K562 (cell line): ENCODE results near the gene VDAC2. TPM values are rescaled to one million over a fixed set of nuclear protein-coding genes. Genes with fewer than 3 reads are reported as not detected.

ENCODE experiments used
- ATAC-seq: fragments of 200-7000 bp; cut with Tn5 transposase; 3 replicates; pipeline ENCODE4 v1.9.1; 2020; ENCODE audit warnings: moderate library complexity
- BruUV-seq: library from RNA; stranded (reverse); fragments of 400-500 nt; replicated peaks from 2 replicates; lab custom pipeline; 2021; lab: Mats Ljungman, UMichigan
- CTCF ChIA-PET: fragments of 300-600 bp; formaldehyde crosslinking; extraction: SDS; loops from one replicate; lab custom pipeline; 2021; ENCODE audit warnings: low intra/inter-chr PET ratio; lab: Yijun Ruan, JAX
- POLR2A ChIA-PET: fragments of 300-600, 350-650 bp; sonication (Branson Sonifier 250); formaldehyde crosslinking; extraction: SDS; loops from one replicate; lab custom pipeline; 2021; ENCODE audit warnings: antibody characterized with exemption, inconsistent platforms; lab: Yijun Ruan, JAX
- DNase-seq, 4 experiments: peaks; one replicate each; pipeline versions ENCODE4 v3.0.0 to v3.0.0-alpha.2; 2011 to 2018; ENCODE audit warnings: low spot score in 3 of 4, mixed read lengths in 3 of 4; ENCODE audit errors: extremely low read depth in 1 of 4
- FAIRE-seq: peaks from 2 replicates; lab custom pipeline; 2011; peaks lifted over from hg19 to GRCh38; lab: Jason Lieb, UNC
- H2AFZ ChIP-seq: 2 replicates; pipeline ENCODE4 v1.6.0; 2011; ENCODE audit warnings: low read depth, low read length, control low read depth, inconsistent platforms
- H3K27ac ChIP-seq: fragments of 200-600 bp; 3 replicates; pipeline ENCODE4 v1.8.0; 2011; ENCODE audit warnings: low read depth, mild to moderate bottlenecking, control low read depth, inconsistent platforms, low read length, moderate library complexity, mixed read lengths; ENCODE audit errors: extremely low read depth
- H3K27me3 ChIP-seq, 2 experiments: fragments of 300-600 bp in 1 of 2; 2 replicates in 1 of 2; 3 replicates in 1 of 2; pipeline versions ENCODE4 v1.6.0 to v1.8.0; 2011; ENCODE audit warnings: inconsistent platforms in 2 of 2, low read length in 2 of 2, mild to moderate bottlenecking in 1 of 2, mixed read lengths in 1 of 2, moderate library complexity in 1 of 2; ENCODE audit not compliant: control insufficient read depth in 2 of 2, insufficient read depth in 2 of 2
- H3K36me3 ChIP-seq: fragments of 300-600 bp; 3 replicates; pipeline ENCODE4 v1.8.0; 2011; ENCODE audit warnings: mild to moderate bottlenecking, low read length, inconsistent platforms; ENCODE audit not compliant: control insufficient read depth, insufficient read depth
- H3K4me1 ChIP-seq, 2 experiments: fragments of 200-600 bp in 1 of 2; replicated peaks in 1 of 2; 2 replicates in 1 of 2; 3 replicates in 1 of 2; pipeline versions ENCODE4 v1.5.1 to v1.8.0; 2011; ENCODE audit warnings: inconsistent platforms in 2 of 2, low read length in 2 of 2, mild to moderate bottlenecking in 1 of 2, mixed read lengths in 1 of 2, moderate library complexity in 1 of 2; ENCODE audit not compliant: control insufficient read depth in 2 of 2, insufficient read depth in 2 of 2
- H3K4me2 ChIP-seq: 2 replicates; pipeline ENCODE4 v1.6.1; 2011; ENCODE audit warnings: low read length, control low read depth, inconsistent platforms, mixed read lengths; ENCODE audit not compliant: insufficient read depth
- H3K4me3 ChIP-seq: fragments of 200-600 bp; sonication (generic), shearing (Covaris generic); 2 replicates; pipeline ENCODE4 v1.5.1; 2016; ENCODE audit warnings: control low read depth, inconsistent platforms
- H3K79me2 ChIP-seq: fragments of 200-600 bp; 3 replicates; pipeline ENCODE4 v1.8.0; 2011; ENCODE audit warnings: low read length, inconsistent platforms; ENCODE audit not compliant: control insufficient read depth, insufficient read depth
- H3K9ac ChIP-seq, 2 experiments: 2 replicates each; pipeline versions ENCODE4 v1.6.0 to v1.6.1; 2011; ENCODE audit warnings: low read depth in 2 of 2, low read length in 2 of 2, control low read depth in 1 of 2, inconsistent platforms in 1 of 2, mild to moderate bottlenecking in 1 of 2, mixed read lengths in 1 of 2; ENCODE audit not compliant: insufficient read depth in 1 of 2
- H3K9me1 ChIP-seq: one replicate; pipeline ENCODE4 v1.6.0; 2011; ENCODE audit warnings: inconsistent platforms, mild to moderate bottlenecking, low read length, moderate library complexity; ENCODE audit not compliant: control insufficient read depth, insufficient read depth
- H3K9me3 ChIP-seq: replicated peaks from 2 replicates; pipeline ENCODE4 v1.5.1; 2011; ENCODE audit warnings: low read depth, low read length, inconsistent platforms; ENCODE audit not compliant: control insufficient read depth, insufficient read depth
- H4K20me1 ChIP-seq: replicated peaks from 2 replicates; pipeline ENCODE4 v1.6.1; 2011; ENCODE audit warnings: low read length, inconsistent platforms, mixed read lengths; ENCODE audit not compliant: control insufficient read depth, insufficient read depth
- ATF4 ChIP-seq: fragments of 450-650 bp; formaldehyde crosslinking; IDR thresholded peaks from 2 replicates; pipeline ENCODE4 v1.4.0; 2022; ENCODE audit warnings: mild to moderate bottlenecking, moderate library complexity
- CGGBP1 ChIP-seq: fragments of 250-450 bp; sonication (Bioruptor Pico); IDR thresholded peaks from 2 replicates; pipeline ENCODE4 v1.9.0; 2021; ENCODE audit warnings: mild to moderate bottlenecking
- DACH1 ChIP-seq: fragments of 450-650 bp; IDR thresholded peaks from 2 replicates; pipeline ENCODE4 v1.6.1; 2018; ENCODE audit not compliant: partially characterized antibody
- DLX4 ChIP-seq: fragments of 250-450 bp; sonication (Bioruptor Pico); IDR thresholded peaks from 2 replicates; pipeline ENCODE4 v1.6.1; 2021; ENCODE audit warnings: mild to moderate bottlenecking
- FOXK2 ChIP-seq, 2 experiments: fragments of 450-650 bp; IDR thresholded peaks in 1 of 2; conservative IDR thresholded peaks in 1 of 2; 2 replicates each; pipeline ENCODE4 v1.6.1; 2016; ENCODE audit warnings: low read depth in 2 of 2, mild to moderate bottlenecking in 1 of 2
- MEIS2 ChIP-seq: fragments of 450-650 bp; IDR thresholded peaks from 2 replicates; pipeline ENCODE4 v1.6.1; 2014; ENCODE audit warnings: mild to moderate bottlenecking; ENCODE audit not compliant: partially characterized antibody
- PBX2 ChIP-seq, 2 experiments: IDR thresholded peaks in 1 of 2; conservative IDR thresholded peaks in 1 of 2; 2 replicates each; pipeline ENCODE4 v1.6.1; 2016; ENCODE audit warnings: low read depth in 2 of 2, mild to moderate bottlenecking in 1 of 2, missing compliant biosample characterization in 1 of 2, missing genetic modification characterization in 1 of 2, moderate library complexity in 1 of 2
- PKNOX1 ChIP-seq: fragments of 450-650 bp; IDR thresholded peaks from 2 replicates; pipeline ENCODE4 v1.6.1; 2016
- TEAD2 ChIP-seq: fragments of 450-650 bp; IDR thresholded peaks from 2 replicates; pipeline ENCODE4 v1.6.1; 2016; ENCODE audit warnings: missing genetic modification characterization, control low read depth, missing compliant biosample characterization
- ZNF121 ChIP-seq: sonication (generic); formaldehyde crosslinking; conservative IDR thresholded peaks from 2 replicates; pipeline ENCODE4 v1.8.0; 2022; ENCODE audit warnings: missing genetic modification reagents
- ZNF324 ChIP-seq: fragments of 250-450 bp; sonication (Bioruptor Pico); IDR thresholded peaks from 2 replicates; pipeline ENCODE4 v1.4.0; 2020; ENCODE audit warnings: mild to moderate bottlenecking
- ZNF449 ChIP-seq: fragments of 250-450 bp; sonication (Bioruptor Pico); IDR thresholded peaks from 2 replicates; pipeline ENCODE4 v1.8.0; 2022; ENCODE audit warnings: moderate library complexity, mild to moderate bottlenecking, inconsistent platforms
- ZNF780A ChIP-seq: fragments of 250-450 bp; sonication (Bioruptor Pico); IDR thresholded peaks from 2 replicates; pipeline ENCODE4 v1.5.0; 2021; ENCODE audit warnings: mild to moderate bottlenecking
- WGBS: fragments of 100-300 bp; shearing (Covaris generic); methylation state at CpG from one replicate; pipeline ENCODE4 v1.1.6; 2016; ENCODE audit warnings: low coverage, mixed read lengths; ENCODE audit not compliant: insufficient coverage; ENCODE audit errors: missing lambda C conversion rate; 5-methylcytosine and 5-hydroxymethylcytosine counted together
- in situ Hi-C: fragments of 300-500 bp; cut with MboI; formaldehyde crosslinking; loops from 4 replicates; pipeline ENCODE4 v1.15.0; 2018; ENCODE audit warnings: inconsistent platforms, mixed read lengths
- intact Hi-C: fragments of 100-400 bp; cut with micrococcal nuclease; formaldehyde crosslinking; loops from 2 replicates; pipeline ENCODE4 v1.14.2; 2022
- polyA plus RNA-seq, 8 experiments: library from polyadenylated mRNA; depleted of rRNA in 4 of 8; stranded (reverse) in 5 of 8; unstranded in 3 of 8; fragments of >200 nt; fragmentation: Nextera tagmentation in 2 of 8; fragmentation: Illumina TruSeq in 1 of 8; extraction: Ambion mirVana in 2 of 8; extraction: Trizol in 1 of 8; gene quantifications; 2 replicates each; pipeline versions ENCODE4 v1.2.1 to v1.2.3, GENCODE V29; 2011 to 2014; ENCODE audit warnings: inconsistent platforms in 1 of 8, missing spikeins in 1 of 8
- total RNA-seq, 7 experiments: library from RNA; depleted of rRNA in 6 of 7; stranded (reverse); fragments of >200 nt in 6 of 7; fragmentation: Illumina TruSeq in 2 of 7; extraction: Trizol in 2 of 7; gene quantifications; 2 replicates each; pipeline versions ENCODE4 v1.2.1 to v1.2.3, GENCODE V29; 2011 to 2021; ENCODE audit warnings: low replicate concordance in 1 of 7

The VDAC2 gene
- total and polyA plus RNA-seq, 9 of the 15 experiments (the other 6 are each of a cell fraction or from before 2014, with no cell fraction given) = 139 to 450 (median 250) TPM

GRCh38 chr10:75272896-75273295 is 62.3 kb downstream of the VDAC2 start:
- Histone ChIP-seq H3K9me3 (no peaks in the 10 kb centered on the region), H3K9me1 (no peaks in the 10 kb centered on the region), H3K4me3 (no peak overlapping the region), H2AFZ (no peak overlapping the region), H3K4me2 (no peak overlapping the region), H3K4me1 (peaks cover 0 to 11% of the 10 kb centered on the region in 2 experiments; a peak in 3 of 5 replicates), H4K20me1 (no peaks in the 10 kb centered on the region), H3K27ac (no peak overlapping the region), H3K9ac (no peak overlapping the region), H3K36me3 (no peaks in the 10 kb centered on the region), H3K27me3 (peaks cover 0 to 6% of the 10 kb centered on the region in 2 experiments; a peak in 2 of 5 replicates), H3K79me2 (no peaks in the 10 kb centered on the region)
- no peak for TF ChIP-seq DACH1
- TF ChIP-seq CGGBP1 = no peak
- TF ChIP-seq PKNOX1 = 0 out of 2 replicates have a peak, but pooled peaks have one; percentile 20
- no peak for TF ChIP-seq ZNF324
- peak; percentile 69; the same call in 1 of the 2 replicates for TF ChIP-seq ZNF449 (CRISPR knock-in tag)
- no peak for TF ChIP-seq ZNF780A
- no peak for TF ChIP-seq TEAD2
- no peak for TF ChIP-seq DLX4 (CRISPR knock-in tag)
- no peak for TF ChIP-seq ATF4
- TF ChIP-seq MEIS2 = peak; percentile 34
- TF ChIP-seq PBX2 (CRISPR knock-in tag; IDR thresholded peaks at IDR 0.05; ENCODE audit: low read depth) = no peak
- TF ChIP-seq PBX2 (tag; conservative IDR thresholded peaks at IDR 0.05; ENCODE audit: low read depth) = peak; percentile 64
- TF ChIP-seq ZNF121 = no peak
- TF ChIP-seq FOXK2 (conservative IDR thresholded peaks at IDR 0.05 in 1 of 2, IDR thresholded peaks at IDR 0.05 in 1 of 2; ENCODE audit: low read depth in 2 of 2) = no peak; a peak in 1 of 4 replicates
- intact Hi-C loops = no loop called here
- no peak for DNase-seq
- in situ Hi-C loops = no loop called here
- POLR2A ChIA-PET = interaction anchor here (0.7 to 1.0 kb wide), 2 partner anchors 14 to 35 kb away, joined by 3 read pairs; no protein-coding TSS in a partner anchor
- CTCF ChIA-PET = no interaction called here
- no peak; the same call in 2 of the 3 replicates for ATAC-seq
- FAIRE-seq = no peak
- BruUV-seq = no TSS peak
- 9% methylated on average over 7 of the region's 7 CpGs for WGBS
